Astrocyte (in vitro differentiated cells and primary cell): ENCODE measurements around the gene NOS1.

ENCODE experiments used
- EZH2 ChIP-seq: IDR thresholded peaks from 2 replicates; pipeline ENCODE4 v1.6.1; 2012; ENCODE audit warnings: mild to moderate bottlenecking, low read length, inconsistent platforms; ENCODE audit not compliant: insufficient read depth
- TF ChIP-seq, protein P1 (sequence below): IDR thresholded peaks from 2 replicates; pipeline ENCODE4 v1.5.1; 2011; ENCODE audit warnings: low read depth, mild to moderate bottlenecking, inconsistent platforms, low read length, moderate library complexity; ENCODE audit not compliant: insufficient read depth

GRCh38 chr12:117216686-117217085 is 144.7 kb downstream of the NOS1 start:
- TF ChIP-seq, protein P1, sequence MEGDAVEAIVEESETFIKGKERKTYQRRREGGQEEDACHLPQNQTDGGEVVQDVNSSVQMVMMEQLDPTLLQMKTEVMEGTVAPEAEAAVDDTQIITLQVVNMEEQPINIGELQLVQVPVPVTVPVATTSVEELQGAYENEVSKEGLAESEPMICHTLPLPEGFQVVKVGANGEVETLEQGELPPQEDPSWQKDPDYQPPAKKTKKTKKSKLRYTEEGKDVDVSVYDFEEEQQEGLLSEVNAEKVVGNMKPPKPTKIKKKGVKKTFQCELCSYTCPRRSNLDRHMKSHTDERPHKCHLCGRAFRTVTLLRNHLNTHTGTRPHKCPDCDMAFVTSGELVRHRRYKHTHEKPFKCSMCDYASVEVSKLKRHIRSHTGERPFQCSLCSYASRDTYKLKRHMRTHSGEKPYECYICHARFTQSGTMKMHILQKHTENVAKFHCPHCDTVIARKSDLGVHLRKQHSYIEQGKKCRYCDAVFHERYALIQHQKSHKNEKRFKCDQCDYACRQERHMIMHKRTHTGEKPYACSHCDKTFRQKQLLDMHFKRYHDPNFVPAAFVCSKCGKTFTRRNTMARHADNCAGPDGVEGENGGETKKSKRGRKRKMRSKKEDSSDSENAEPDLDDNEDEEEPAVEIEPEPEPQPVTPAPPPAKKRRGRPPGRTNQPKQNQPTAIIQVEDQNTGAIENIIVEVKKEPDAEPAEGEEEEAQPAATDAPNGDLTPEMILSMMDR: no peak
- TF ChIP-seq EZH2: no peak
